ENCODE data around the gene ZNF226. TPM values are rescaled to one million over a fixed set of nuclear protein-coding genes. Genes with fewer than 3 reads are reported as not detected.
"Not testable (repeated sequence)": the region's sequence is repeated elsewhere in the genome, so short reads cannot be mapped to it uniquely, and the experiment has no call there.

ZNF226 gene
- total RNA-seq (2014; rRNA removed; shearing (Covaris generic)) = 20.1 and 21.0 TPM in 2 replicates
- polyA plus RNA-seq (2014; cell fraction: nucleus; rRNA removed) = 17.9 and 21.4 TPM in 2 replicates

DNA sequence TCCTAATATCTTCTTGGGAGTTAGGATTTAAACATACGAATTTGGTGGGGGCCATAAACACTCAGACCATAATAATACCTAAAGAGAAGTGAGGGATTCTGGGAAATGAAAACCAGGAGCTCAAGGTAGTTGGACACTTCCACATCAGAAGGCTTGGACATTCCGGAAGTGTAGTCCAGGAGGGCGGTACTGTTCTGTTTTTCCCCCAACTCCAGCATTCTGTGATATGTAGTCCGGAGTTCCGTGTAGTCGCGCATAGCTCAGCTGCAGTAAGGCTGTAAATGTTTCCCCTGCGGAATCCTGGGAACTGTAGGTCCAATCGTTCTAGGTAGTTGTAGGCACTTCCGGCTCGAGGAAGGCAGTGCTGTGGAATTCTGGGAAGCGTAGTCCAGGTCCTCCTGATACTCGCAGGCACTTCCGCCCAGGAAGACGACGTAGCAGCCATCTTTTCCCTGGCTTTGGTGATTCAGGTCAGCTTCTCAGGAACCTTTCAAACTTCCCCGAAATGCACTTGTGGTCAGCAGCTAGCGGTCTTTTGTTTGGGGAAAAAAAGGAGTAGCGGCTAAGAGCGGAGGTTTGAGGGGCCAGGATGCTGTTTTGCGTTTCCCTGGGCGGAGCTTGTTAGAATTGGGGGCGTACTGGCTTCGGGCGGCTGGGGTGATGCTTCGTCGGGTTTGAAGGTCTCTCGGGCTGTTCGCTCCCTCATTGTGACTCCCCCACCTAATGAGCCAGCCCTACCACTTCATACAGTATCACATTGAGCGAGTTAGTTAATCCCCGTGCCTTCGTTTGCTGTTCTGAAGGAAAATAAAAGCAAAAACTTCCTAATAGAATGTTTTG lies at the start of gene ZNF226:
ZNF226 (plus strand) TSS at position 428 of the 840 bp plus-strand sequence. CDS start 4,981 bp downstream, outside the sequence.
- peak; percentile 92 for DNase-seq (ENCODE audit: extremely low read depth, low read depth)

DNA sequence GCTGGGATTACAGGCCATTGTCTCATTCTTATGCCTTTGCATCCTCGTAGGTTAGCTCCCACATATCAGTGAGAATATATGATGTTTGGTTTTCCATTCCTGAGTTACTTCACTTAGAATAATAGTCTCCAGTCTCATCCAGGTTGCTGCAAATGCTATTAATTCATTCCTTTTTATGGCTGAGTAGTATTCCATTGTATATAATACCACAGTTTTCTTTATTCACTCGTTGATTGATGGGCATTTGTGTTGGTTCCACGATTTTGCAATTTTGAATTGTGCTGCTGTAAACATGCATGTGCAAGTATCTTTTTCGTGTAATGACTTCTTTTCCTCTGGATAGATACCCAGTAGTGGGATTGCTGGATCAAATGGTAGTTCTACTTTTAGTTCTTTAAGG lies 43.7 kb upstream of the ZNF226 start:
- not testable (repeated sequence) for DNase-seq (ENCODE audit: extremely low read depth, low read depth)

DNA sequence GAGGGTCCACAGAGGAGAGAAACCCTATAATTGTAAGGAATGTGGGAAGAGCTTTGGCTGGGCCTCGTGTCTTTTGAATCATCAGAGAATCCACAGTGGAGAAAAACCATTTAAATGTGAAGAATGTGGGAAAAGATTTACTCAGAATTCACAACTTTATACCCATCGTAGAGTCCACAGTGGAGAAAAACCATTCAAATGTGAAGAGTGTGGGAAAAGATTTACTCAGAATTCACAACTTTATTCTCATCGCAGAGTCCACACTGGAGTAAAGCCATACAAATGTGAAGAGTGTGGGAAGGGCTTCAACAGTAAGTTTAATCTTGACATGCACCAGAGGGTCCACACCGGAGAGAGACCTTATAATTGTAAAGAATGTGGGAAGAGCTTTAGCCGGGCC lies 32.9 kb upstream of the ZNF226 start:
- DNase-seq (ENCODE audit: extremely low read depth, low read depth) = no peak

DNA sequence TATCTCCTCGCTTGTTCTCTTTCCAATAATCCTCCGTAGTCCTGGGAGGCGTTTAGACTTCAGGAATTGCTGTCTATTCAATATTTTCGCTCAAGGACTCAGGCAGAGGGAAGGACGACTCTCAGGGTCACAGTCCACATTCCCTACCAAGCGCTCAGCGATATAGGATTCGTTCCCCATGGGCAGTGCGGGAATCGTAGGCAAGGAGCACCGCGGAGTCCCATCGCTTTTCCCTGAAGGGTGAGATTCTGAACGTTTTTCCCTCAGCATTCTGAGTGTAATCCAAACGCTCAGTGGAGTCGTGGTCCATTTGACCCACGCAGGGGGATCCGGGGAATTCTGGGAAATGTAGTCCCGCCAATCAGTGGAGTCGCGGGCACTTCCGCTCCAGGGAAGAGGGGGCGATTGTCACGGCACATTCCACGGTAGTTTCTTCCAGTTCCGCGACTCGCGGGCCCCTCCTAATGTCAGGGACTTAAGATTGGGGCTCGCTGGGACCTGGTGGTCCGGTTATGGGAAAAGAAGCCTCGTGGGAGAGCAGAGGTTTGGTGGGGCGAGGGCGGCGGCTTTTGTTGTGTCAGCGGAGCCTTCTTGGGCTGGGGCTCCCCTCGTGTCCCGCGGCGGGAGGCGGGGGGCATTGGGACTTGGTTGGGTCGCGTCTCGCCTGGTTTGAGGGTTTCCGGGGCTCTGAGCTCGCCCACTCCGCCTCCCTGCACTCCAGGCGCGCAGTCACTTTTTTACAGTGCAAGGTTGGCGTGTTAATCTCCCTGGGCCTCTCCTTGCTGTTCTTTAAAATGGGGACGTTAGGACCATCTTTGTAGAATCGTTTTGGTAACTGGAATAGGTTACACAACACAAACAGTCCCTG lies 23.5 kb upstream of the ZNF226 start, which contains the start of gene ZNF234:
ZNF234 (plus strand) TSS at position 364 of the 868 bp plus-strand sequence. CDS start 3,079 bp downstream, outside the sequence.
- DNase-seq (ENCODE audit: extremely low read depth, low read depth) = peak; percentile 40

DNA sequence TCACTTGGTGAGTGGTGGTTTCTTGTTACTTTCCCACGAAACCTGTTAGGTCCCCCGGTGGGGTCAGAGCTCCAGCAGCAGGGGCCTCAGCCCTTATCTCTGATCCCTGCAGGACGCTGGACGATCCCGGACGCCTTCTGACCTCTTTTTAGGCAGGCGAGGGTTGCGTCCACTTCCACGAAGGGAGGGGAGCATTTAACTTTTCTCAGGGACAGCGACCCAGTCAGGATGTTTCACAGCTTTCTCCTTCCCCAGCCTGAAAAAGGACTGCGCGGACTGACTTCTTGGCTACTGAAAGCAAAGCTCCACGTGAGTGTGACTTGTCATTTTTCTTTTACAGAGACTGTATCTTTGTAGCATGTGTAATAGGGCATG lies 22.9 kb upstream of the ZNF226 start:
- no peak for DNase-seq (ENCODE audit: extremely low read depth, low read depth)

DNA sequence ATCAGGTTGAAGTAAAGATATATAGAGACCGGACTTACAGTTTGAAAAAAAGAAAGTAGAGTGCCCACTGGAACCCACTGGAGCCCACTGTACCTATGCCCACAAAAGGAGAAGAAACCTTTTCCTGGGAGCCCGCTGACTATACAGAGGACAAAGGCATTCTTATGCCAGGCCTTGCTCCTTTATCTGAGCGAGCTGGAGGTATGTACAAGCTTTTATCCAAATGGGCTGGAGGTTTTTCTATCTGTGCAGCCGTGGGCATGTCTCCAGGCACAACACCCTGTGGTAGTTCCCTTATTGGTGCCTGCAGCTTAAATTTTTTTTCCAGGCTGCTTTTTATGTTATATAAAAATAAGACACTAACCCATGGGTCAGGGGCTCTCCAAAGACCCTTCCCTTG lies 15.1 kb upstream of the ZNF226 start:
- DNase-seq (ENCODE audit: extremely low read depth, low read depth) = no peak

DNA sequence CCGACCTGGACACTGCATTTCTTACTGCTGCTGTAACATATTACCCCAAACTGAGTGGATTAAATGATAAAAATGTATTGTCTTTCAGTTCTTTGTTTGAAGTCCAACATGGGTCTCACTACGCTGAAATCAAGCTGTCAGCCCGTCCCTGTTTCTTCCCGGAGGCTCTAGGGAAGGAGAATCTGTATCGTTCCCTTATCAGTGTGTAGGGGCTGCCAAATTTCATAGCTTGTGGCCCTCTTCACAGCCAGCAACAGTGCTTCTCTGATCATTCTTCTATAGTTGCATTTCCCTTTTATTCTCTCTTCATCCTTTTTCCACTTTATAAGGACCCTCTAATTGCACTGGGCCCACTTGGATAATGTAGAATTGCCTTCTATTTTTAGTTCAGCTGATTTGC lies 13.4 kb upstream of the ZNF226 start:
- no peak for DNase-seq (ENCODE audit: extremely low read depth, low read depth)

DNA sequence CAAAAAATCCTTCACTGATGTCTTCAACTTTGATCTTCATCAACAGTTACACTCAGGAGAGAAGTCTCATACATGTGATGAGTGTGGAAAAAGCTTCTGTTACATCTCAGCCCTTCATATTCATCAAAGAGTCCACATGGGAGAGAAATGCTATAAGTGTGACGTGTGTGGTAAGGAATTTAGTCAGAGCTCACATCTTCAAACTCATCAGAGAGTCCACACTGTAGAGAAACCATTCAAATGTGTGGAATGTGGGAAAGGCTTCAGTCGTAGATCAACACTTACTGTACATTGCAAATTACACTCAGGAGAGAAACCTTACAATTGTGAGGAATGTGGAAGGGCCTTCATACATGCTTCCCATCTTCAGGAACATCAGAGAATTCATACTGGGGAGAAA lies 8.4 kb upstream of the ZNF226 start:
- no peak for DNase-seq (ENCODE audit: extremely low read depth, low read depth)

DNA sequence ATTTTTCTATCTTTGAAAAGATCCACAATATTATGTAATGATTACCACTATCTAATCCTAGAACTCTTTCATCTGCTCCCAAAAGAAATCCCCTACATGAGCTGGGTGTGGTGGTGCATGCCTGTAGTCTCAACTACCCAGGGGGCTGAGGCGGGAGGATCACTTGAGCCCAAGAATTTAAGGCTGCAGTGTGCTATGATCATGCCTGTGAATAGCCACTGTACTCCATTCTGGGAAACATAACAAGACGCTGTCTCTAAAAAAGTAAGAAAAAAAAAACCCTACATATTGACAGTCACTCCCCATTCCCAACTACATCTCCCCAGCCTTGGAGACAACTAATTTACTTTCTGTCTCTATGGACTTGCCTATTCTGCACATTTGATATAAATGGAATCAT lies 1.1 kb upstream of the ZNF226 start:
- no peak for DNase-seq (ENCODE audit: extremely low read depth, low read depth)

DNA sequence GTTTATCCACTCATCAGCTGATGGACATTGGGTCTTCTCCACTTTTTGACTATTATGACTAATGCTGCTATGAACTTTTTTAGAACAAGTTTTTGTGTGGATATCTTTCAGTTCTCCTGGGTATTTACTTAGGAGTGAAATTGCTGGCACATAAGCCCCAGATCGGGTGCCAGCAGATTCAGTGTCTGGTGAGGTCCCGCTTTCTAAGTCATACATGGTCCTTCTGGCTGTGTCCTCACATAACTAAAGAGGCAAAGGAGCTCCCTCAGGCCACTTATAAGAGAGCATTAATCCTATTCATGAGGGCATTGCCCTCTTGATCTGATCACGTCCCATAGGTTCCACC lies 600 bp upstream of the ZNF226 start:
- no peak for DNase-seq (ENCODE audit: extremely low read depth, low read depth)

DNA sequence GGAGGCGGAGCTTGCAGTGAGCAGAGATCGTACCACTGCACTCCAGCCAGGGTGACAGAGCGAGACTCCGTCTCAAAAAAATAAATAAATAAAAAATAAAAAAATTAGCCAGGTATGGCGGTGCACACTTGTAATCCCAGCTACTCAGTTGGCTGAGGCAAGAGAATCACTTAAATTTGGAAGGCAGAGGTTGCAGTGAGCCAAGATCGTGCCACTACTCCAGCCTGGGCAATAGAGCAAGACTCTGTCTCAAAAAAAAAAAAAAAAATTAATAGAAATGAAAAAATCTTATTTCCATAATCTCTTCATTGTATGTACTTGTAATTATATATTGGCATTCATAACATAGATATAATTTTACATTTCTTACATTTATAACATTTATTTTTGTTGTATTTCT lies 5.8 kb downstream of the ZNF226 start:
- DNase-seq (ENCODE audit: extremely low read depth, low read depth) = not testable (repeated sequence)

DNA sequence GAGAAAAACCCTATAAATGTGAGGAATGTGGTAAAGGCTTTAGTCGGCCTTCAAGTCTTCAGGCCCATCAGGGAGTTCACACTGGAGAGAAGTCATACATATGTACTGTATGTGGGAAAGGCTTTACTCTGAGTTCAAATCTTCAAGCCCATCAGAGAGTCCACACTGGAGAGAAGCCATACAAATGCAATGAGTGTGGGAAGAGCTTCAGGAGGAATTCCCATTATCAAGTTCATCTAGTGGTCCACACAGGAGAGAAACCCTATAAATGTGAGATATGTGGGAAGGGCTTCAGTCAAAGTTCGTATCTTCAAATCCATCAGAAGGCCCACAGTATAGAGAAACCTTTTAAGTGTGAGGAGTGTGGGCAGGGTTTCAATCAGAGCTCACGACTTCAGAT lies 11.7 kb downstream of the ZNF226 start:
- DNase-seq (ENCODE audit: extremely low read depth, low read depth) = no peak

DNA sequence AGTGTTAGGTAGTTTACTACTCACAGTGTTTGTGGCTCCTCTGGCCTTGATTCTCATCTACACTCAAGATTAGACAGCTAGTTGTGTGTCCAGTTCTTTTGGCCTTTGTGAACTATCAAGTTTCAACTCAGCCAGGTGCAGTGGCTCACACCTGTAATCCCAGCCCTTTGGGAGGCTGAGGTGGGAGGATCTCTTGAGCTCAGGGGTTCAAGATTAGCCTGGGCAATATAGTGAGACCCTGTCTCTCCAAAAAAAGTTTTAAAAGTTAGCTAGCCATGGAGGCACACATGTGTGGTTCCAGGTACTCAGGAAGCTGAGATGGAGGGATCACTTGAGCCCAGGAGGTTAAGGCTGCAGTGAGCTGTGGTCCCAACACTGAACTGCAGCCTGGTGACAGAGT lies 16.1 kb downstream of the ZNF226 start:
- DNase-seq (ENCODE audit: extremely low read depth, low read depth) = no peak

DNA sequence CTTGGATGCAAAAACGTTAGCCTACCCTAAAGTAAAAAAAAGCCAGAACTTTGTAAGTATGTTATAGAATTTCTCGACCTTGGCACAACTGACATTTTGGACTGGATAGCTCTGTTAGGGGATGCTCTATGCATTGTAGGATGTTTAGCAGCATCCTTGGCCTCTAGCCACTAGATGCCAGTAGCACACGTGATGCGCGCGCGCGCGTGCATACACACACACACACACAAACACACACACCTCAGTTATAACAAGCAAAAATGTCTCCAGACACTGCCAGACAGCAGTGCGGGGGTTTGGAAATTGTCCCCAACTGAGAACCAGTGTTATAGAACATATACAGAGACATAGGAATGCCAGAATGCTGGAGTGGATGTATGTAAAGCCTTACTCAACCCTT lies 17.2 kb downstream of the ZNF226 start:
- DNase-seq (ENCODE audit: extremely low read depth, low read depth) = no peak

DNA sequence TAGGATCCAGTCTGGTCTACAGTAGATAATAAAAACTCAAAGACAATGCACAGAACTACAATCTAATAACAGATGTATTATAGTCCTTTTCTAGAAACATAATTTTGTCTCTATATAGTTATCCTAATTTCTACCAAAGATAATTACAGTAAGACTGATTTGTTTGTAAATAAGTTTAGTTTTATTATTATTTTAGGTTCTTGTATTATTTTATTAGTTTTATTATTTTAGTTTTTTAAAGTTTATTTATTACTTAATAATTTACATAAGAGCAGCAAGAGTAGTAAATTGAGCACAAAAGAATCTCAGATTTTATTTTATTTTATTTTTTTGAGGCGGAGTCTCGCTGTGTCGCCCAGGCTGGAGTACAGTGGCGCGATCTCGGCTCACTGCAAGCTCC lies 25.1 kb downstream of the ZNF226 start:
- no peak for DNase-seq (ENCODE audit: extremely low read depth, low read depth)

DNA sequence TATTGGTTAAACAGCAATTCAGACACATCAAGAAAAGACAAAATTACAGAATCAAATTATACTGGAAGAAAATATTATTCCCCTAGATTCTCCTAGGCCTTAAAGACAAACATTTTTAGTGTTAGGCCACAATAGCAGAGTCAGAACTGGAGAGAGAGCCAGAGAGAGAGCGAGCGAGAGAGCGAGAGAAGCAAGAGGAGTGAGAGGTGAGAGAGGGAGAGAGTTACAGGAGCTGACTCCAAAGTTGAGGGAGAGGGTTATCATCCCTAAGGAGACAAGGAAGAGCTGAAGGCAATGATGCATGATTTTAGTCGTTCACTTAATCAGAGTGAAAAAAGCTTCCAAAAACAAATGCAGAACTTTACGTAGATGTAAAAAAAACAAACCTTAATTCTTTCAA lies 27.2 kb downstream of the ZNF226 start:
- no peak for DNase-seq (ENCODE audit: extremely low read depth, low read depth)

DNA sequence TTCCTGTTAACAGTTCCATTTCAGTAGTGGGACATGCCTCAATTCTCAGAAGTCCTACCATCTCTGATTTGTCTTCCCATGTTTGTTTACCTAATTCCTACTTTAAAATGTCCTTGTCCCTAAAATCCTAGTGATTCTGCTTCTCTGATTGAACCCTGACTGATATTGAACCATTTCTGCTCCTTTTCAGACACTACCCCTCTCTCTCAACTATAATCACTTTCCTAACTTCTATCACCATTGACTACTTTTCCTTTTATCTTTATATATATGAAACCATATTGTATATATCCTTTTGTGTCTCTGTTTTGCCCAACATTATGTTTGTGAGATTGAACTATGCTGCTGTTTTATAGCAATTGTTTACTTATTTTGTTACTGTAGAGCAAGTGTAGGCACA lies 31.9 kb downstream of the ZNF226 start:
- DNase-seq (ENCODE audit: extremely low read depth, low read depth) = no peak

DNA sequence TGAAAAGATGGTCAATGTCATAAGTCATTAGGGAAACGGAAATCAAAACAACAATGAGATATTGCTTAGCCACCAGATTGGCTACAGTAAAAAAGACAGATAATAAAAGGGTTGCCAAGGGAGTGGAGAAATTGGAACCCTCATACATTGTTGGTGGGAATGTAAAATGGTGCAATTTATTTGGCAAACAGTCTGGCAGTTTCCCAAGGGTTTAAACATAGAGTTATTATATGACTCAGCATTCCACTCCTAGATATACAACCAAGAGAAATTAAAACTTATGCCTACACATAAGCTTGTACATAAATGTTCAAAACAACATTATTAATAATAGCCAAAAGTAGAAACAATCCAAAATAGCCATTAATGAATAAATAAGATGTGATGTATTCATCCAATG lies 37.6 kb downstream of the ZNF226 start:
- DNase-seq (ENCODE audit: extremely low read depth, low read depth) = no peak

DNA sequence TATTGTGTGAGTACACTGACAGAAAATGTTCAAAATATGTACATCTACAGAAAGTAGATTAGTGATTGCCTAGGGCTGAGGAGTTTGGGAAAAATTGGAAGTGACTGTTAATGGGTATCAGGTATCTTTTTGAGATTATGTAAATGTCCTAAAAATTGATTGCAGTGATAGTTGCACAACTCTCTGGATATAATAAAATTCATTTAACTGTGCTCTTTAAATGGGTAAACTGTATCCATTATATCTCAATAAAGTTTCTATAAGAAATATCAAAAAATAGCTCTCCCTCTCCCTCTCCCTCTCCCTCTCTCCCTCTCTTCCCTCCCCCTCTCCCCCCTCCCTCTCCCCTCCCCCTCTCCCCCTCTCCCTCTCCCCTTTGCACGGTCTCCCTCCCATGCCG lies 38.1 kb downstream of the ZNF226 start:
- no peak for DNase-seq (ENCODE audit: extremely low read depth, low read depth)

DNA sequence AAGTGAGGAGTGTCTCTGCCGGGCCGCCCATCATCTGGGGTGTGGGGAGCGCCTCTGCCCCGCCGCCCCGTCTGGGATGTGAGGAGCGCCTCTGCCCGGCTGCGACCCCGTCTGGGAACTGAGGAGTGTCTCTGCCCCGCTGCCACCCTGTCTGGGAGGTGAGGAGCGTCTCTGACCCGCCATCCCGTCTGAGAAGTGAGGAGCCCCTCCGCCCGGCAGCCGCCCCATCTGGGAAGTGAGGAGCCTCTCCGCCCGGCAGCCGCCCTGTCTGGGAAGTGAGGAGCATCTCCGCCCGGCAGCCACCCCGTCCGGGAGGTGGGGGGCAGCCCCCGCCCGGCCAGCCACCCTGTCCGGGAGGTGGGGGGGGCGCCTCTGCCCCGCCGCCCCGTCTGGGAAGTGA lies 39.0 kb downstream of the ZNF226 start:
- not testable (repeated sequence) for DNase-seq (ENCODE audit: extremely low read depth, low read depth)

DNA sequence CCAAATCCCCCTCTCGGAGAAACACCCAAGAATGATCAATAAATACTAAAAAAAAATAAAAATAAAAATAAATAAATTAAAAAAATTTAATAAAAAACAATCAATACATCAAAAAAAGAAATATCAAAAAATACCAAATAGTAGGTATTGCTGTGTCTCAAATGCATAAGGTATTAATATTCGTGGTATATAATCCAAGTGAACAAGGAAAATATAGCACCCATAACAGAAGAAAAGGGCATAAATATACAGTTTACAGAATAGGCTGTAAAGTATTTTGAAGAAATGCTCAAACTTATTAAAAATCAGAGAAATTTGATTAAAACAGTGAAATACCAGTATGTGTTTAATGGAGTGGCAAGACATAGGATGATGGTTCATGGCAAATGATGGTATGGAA lies 39.9 kb downstream of the ZNF226 start:
- no peak for DNase-seq (ENCODE audit: extremely low read depth, low read depth)
